ENCODE results near the gene FAM241A.
"Not testable (repeated sequence)": the region's sequence is repeated elsewhere in the genome, so short reads cannot be mapped to it uniquely, and the experiment has no call there.

FAM241A gene

GRCh38 chr4:112153211-112153791, 8.0 kb downstream of the FAM241A start:
- Histone ChIP-seq H3K36me3 (ENCODE audit: insufficient read depth, low read length) (no peaks in the 10 kb centered on the region), H3K4me1 (ENCODE audit: insufficient read depth, low read length) (no peaks in the 10 kb centered on the region), H3K9ac (ENCODE audit: low read depth, low read length) (no peak overlapping the region), H3K9me3 (ENCODE audit: insufficient read depth, low read depth, low read length) (no peaks in the 10 kb centered on the region), H3K4me3 (ENCODE audit: low read length) (no peak overlapping the region), H3K27ac (ENCODE audit: low read depth, low read length) (no peak overlapping the region), H3K27me3 (ENCODE audit: insufficient read depth, low read length) (peaks cover 8% of the 10 kb centered on the region; the same call in 1 of the 2 replicates)
- WGBS: 74% methylated on average over 3 of the region's 4 CpGs

- 100% methylated on average over 1 of the region's 1 CpG for WGBS
- no peaks in the 10 kb centered on the region for H3K27me3 ChIP-seq (ENCODE audit: insufficient read depth, low read length)
- H3K27ac ChIP-seq (ENCODE audit: low read depth, low read length): no peak overlapping the region
- no peaks in the 10 kb centered on the region for H3K4me1 ChIP-seq (ENCODE audit: insufficient read depth, low read length)
- H3K4me3 ChIP-seq (ENCODE audit: low read length): no peak overlapping the region
- H3K9ac ChIP-seq (ENCODE audit: low read depth, low read length): no peak overlapping the region
- no peaks in the 10 kb centered on the region for H3K9me3 ChIP-seq (ENCODE audit: insufficient read depth, low read depth, low read length)
- H3K36me3 ChIP-seq (ENCODE audit: insufficient read depth, low read length): no peaks in the 10 kb centered on the region
Observed at GRCh38 chr4:112156112-112156511, 10.9 kb downstream of the FAM241A start.

GRCh38 chr4:112156553-112156952, 11.3 kb downstream of the FAM241A start:
- no peaks in the 10 kb centered on the region for H3K4me1 ChIP-seq (ENCODE audit: insufficient read depth, low read length)
- no peak overlapping the region for H3K9ac ChIP-seq (ENCODE audit: low read depth, low read length)
- H3K9me3 ChIP-seq (ENCODE audit: insufficient read depth, low read depth, low read length): no peaks in the 10 kb centered on the region
- H3K4me3 ChIP-seq (ENCODE audit: low read length): no peak overlapping the region
- H3K27ac ChIP-seq (ENCODE audit: low read depth, low read length): no peak overlapping the region
- H3K27me3 ChIP-seq (ENCODE audit: insufficient read depth, low read length): no peaks in the 10 kb centered on the region
- H3K36me3 ChIP-seq (ENCODE audit: insufficient read depth, low read length): no peaks in the 10 kb centered on the region

GRCh38 chr4:112163706-112164105, 18.5 kb downstream of the FAM241A start:
- H3K4me3 ChIP-seq (ENCODE audit: low read length); H3K9ac ChIP-seq (ENCODE audit: low read depth, low read length); H3K36me3 ChIP-seq (ENCODE audit: insufficient read depth, low read length); H3K9me3 ChIP-seq (ENCODE audit: insufficient read depth, low read depth, low read length); H3K27ac ChIP-seq (ENCODE audit: low read depth, low read length); H3K27me3 ChIP-seq (ENCODE audit: insufficient read depth, low read length); H3K4me1 ChIP-seq (ENCODE audit: insufficient read depth, low read length): not testable (repeated sequence)
- WGBS: 99% methylated on average over 3 of the region's 3 CpGs

GRCh38 chr4:112167794-112168193, 22.5 kb downstream of the FAM241A start:
- H3K4me1 ChIP-seq (ENCODE audit: insufficient read depth, low read length): no peaks in the 10 kb centered on the region
- H3K9ac ChIP-seq (ENCODE audit: low read depth, low read length): no peak overlapping the region
- no peak overlapping the region for H3K27ac ChIP-seq (ENCODE audit: low read depth, low read length)
- no peak overlapping the region for H3K4me3 ChIP-seq (ENCODE audit: low read length)
- no peaks in the 10 kb centered on the region for H3K9me3 ChIP-seq (ENCODE audit: insufficient read depth, low read depth, low read length)
- no peaks in the 10 kb centered on the region for H3K27me3 ChIP-seq (ENCODE audit: insufficient read depth, low read length)
- no peaks in the 10 kb centered on the region for H3K36me3 ChIP-seq (ENCODE audit: insufficient read depth, low read length)

GRCh38 chr4:112168719-112169500, 23.7 kb downstream of the FAM241A start:
- H3K4me3 ChIP-seq (ENCODE audit: low read length): no peak overlapping the region
- no peak overlapping the region for H3K9ac ChIP-seq (ENCODE audit: low read depth, low read length)
- H3K36me3 ChIP-seq (ENCODE audit: insufficient read depth, low read length): no peaks in the 10 kb centered on the region
- H3K9me3 ChIP-seq (ENCODE audit: insufficient read depth, low read depth, low read length): no peaks in the 10 kb centered on the region
- WGBS: 91% methylated on average over 12 of the region's 13 CpGs
- H3K27ac ChIP-seq (ENCODE audit: low read depth, low read length): no peak overlapping the region
- no peaks in the 10 kb centered on the region for H3K27me3 ChIP-seq (ENCODE audit: insufficient read depth, low read length)
- H3K4me1 ChIP-seq (ENCODE audit: insufficient read depth, low read length): no peaks in the 10 kb centered on the region

- Histone ChIP-seq H3K9ac (ENCODE audit: low read depth, low read length) (no peak overlapping the region), H3K27ac (ENCODE audit: low read depth, low read length) (no peak overlapping the region), H3K9me3 (ENCODE audit: insufficient read depth, low read depth, low read length) (no peaks in the 10 kb centered on the region), H3K4me3 (ENCODE audit: low read length) (no peak overlapping the region), H3K36me3 (ENCODE audit: insufficient read depth, low read length) (no peaks in the 10 kb centered on the region), H3K4me1 (ENCODE audit: insufficient read depth, low read length) (no peaks in the 10 kb centered on the region), H3K27me3 (ENCODE audit: insufficient read depth, low read length) (no peaks in the 10 kb centered on the region)
- WGBS: 95% methylated on average over 3 of the region's 3 CpGs
Observed at GRCh38 chr4:112170451-112170993, 25.3 kb downstream of the FAM241A start.

- H3K4me3 ChIP-seq (ENCODE audit: low read length); H3K9ac ChIP-seq (ENCODE audit: low read depth, low read length); H3K27ac ChIP-seq (ENCODE audit: low read depth, low read length); H3K27me3 ChIP-seq (ENCODE audit: insufficient read depth, low read length); H3K4me1 ChIP-seq (ENCODE audit: insufficient read depth, low read length); H3K36me3 ChIP-seq (ENCODE audit: insufficient read depth, low read length); H3K9me3 ChIP-seq (ENCODE audit: insufficient read depth, low read depth, low read length): not testable (repeated sequence)
- 94% methylated on average over 16 of the region's 16 CpGs for WGBS
Observed at GRCh38 chr4:112171051-112171763, 26.0 kb downstream of the FAM241A start.

GRCh38 chr4:112172180-112172579, 26.9 kb downstream of the FAM241A start:
- no peaks in the 10 kb centered on the region for H3K27me3 ChIP-seq (ENCODE audit: insufficient read depth, low read length)
- no CpG with 5 or more reads among the region's 1 CpG for WGBS
- H3K36me3 ChIP-seq (ENCODE audit: insufficient read depth, low read length): no peaks in the 10 kb centered on the region
- H3K9me3 ChIP-seq (ENCODE audit: insufficient read depth, low read depth, low read length): no peaks in the 10 kb centered on the region
- no peak overlapping the region for H3K27ac ChIP-seq (ENCODE audit: low read depth, low read length)
- no peak overlapping the region for H3K4me3 ChIP-seq (ENCODE audit: low read length)
- H3K4me1 ChIP-seq (ENCODE audit: insufficient read depth, low read length): no peaks in the 10 kb centered on the region
- no peak overlapping the region for H3K9ac ChIP-seq (ENCODE audit: low read depth, low read length)

- no peak overlapping the region for H3K9ac ChIP-seq (ENCODE audit: low read depth, low read length)
- 91% methylated on average over 8 of the region's 8 CpGs for WGBS
- no peak overlapping the region for H3K27ac ChIP-seq (ENCODE audit: low read depth, low read length)
- H3K9me3 ChIP-seq (ENCODE audit: insufficient read depth, low read depth, low read length): no peaks in the 10 kb centered on the region
- H3K4me1 ChIP-seq (ENCODE audit: insufficient read depth, low read length): no peaks in the 10 kb centered on the region
- no peaks in the 10 kb centered on the region for H3K27me3 ChIP-seq (ENCODE audit: insufficient read depth, low read length)
- H3K4me3 ChIP-seq (ENCODE audit: low read length): no peak overlapping the region
- no peaks in the 10 kb centered on the region for H3K36me3 ChIP-seq (ENCODE audit: insufficient read depth, low read length)
Observed at GRCh38 chr4:112173593-112174558, 28.6 kb downstream of the FAM241A start.
